ENCODE data around the gene VAV3.
A peak's percentile ranks its signal among the peaks of the same experiment; 100 is the strongest.
"Not testable (repeated sequence)": the region's sequence is repeated elsewhere in the genome, so short reads cannot be mapped to it uniquely, and the experiment has no call there.

The VAV3 gene

DNA sequence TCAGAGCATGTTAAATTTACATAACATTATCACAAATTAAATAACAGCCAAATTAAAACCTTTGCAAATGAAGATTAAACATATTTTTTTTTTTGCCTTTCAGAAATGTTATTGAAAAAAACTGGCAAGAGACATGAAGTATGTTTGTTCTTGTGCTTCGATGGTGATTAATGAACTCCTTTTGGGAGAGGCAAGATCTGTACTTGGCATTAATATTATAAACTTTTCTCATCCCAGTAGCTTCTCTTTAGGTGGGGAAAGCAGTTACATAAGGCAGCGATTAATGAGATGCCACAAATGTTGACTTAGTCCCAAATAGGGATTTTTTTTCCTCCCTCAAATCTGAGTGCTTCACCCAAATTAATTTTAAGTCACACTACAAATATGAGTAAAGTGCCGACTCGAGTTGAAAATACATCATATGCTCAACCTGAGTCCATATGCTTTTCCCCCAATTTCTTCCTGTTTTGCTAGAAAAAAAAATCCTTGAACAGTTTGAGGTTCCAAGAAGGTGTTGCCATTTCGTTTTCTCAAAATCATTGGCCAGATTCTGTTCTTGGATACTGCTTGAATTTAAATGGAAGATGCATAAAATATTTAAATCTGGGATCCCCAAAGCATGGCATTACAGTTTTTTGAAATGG, 294.5 kb downstream of the VAV3 start:
- no peak for DNase-seq

DNA sequence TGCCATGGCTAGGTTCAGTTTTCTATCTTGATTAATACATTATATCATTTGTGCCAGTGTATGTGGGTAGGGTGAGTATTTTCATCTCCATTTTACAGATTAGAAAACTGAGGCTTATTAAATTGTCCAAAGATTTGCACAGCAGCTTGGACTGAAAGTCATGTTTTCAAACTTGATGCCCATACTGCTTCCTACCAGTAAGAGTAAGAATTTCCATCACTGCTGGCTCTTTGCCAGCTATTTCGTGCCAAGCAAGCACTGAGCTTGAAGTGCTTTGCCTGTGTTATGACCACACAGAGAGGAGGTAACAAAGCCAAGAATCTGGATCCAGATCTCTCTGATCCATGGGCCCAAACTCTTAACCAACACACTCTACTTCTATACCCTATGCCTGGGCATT, 295.0 kb downstream of the VAV3 start:
- peak; percentile 6 for DNase-seq

DNA sequence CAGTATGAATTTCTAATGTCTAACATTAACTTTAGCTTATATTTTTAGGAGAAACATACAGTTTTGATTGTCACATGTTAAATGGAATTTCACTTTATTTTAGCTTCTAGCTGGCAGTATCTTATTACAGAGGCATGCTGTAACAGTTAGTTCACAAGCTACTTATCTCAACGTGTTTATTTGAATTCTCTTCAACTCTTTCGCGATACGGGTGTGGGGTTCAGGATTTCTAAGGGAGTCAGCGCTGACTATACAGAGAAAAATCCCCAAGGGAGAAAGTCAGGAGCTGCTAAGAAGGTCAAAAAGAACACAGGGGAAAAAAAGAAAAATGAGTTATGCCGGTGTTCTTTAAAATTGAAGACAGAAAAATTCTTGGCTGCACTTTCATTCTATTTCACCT, 296.2 kb downstream of the VAV3 start:
- DNase-seq: no peak

DNA sequence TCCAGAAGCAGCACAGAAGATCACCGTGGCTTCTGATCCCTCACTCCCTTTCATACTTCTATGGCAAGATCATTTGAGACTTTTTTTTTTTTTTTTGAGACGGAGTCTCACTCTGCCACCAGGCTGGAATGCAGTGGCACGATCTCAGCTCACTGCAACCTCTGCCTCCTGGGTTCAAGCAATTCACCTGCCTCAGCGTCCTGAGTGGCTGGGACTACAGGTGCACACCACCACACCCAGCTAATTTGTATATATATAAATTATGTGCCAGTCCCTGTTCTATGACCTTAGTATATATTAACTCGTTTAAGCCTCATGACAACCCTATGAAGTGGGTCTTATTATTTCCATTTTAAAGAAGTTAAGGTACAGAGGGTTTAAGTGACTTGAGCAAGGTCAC, 298.5 kb downstream of the VAV3 start:
- DNase-seq: no peak

DNA sequence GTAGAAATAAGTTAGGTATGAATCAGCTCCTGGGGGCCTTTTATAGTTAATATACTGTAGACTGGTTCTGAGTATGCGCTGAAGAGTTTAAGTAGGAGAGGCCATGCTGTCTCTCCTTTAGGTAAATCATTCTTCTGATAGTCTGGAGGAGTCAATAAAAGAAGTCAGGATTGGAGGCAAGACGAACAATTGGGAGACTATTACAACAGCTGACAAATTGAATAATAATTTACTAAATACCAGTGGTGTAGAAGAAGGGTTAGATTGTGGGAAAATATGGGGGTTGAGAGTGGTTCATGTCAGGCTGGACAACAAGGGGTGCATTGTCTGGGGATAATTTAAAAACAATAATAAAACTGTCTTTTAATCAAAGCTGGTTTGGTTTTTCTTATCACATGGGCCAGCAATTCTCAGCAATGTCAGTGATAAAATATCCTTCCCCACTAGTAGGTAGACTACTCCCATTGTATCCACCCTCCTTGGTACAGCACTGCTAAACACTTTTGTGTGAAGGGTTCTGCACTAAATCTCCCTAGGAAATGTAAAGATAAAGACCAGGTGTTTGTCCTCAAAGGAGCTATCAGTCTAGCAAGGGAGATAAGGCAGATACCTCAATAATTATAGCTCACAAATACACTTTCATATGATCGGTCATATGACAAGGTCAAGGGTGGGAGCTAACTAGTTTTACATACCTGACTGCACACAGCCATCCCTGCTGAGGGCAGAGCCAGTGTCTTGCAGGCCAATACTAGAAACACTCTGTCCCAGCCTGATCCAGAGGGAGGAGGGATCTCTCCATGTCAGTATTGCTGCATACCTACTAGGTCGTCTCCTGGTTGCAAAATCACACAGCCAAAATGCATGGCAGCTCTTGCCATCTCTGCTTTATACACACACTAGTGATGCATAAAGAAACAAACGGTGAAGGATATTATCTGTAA, 299.7 kb downstream of the VAV3 start:
- DNase-seq: no peak

DNA sequence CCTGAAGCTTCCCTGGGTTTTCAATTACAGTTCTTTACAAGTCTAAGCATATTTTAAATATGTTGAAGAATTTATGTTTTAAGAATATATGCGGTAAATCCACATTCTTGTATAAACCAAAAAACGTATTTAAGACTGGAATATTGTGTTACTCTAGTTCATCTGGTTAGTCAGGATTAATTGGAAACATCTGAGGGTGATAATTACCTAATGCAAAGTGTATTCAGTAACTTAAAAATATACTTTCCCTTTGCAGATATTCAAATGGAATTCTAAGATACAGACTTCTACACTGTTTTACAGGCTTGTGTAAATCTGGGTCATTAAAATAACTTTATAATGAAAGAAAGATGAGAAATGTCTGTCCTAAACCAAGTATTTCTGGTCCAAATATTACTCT, 302.0 kb downstream of the VAV3 start:
- DNase-seq: no peak

DNA sequence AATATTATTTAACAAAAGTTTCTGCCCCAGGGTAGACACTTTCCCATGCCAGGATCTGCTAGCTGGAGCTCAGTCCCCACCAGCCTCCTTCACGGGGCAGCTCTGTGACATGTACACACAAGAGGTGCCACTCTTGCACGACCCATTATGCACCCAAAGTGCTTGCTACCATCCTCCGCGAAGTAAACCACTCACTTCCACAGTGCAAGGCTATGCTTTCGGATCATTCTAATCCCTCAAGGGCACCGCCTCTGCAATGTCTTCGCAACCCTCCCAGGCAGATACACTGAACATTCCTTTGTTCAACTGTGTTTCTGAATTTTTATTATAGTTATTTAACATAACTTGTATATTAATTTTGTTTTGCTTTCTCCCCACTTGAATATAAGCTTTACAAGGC, 303.8 kb downstream of the VAV3 start:
- DNase-seq: no peak

DNA sequence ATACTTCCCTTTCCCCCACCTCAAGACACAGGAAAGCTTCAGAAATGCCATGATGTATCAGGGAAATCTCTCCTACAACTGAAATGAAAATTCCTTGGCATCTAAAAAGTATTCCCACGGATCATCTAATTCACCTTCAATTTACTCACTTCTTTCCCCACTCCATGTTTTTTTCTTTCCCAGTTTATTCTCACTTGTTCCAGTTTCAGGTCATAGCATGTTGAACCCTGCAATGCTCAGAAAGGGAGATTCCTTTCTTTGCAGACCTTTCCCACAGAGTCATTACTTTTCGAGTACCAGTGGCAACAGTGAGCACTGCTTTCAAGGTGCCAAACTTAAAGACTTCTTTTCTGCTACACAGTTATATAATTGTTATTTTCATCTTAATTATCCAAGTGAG, 305.0 kb downstream of the VAV3 start:
- no peak for DNase-seq

DNA sequence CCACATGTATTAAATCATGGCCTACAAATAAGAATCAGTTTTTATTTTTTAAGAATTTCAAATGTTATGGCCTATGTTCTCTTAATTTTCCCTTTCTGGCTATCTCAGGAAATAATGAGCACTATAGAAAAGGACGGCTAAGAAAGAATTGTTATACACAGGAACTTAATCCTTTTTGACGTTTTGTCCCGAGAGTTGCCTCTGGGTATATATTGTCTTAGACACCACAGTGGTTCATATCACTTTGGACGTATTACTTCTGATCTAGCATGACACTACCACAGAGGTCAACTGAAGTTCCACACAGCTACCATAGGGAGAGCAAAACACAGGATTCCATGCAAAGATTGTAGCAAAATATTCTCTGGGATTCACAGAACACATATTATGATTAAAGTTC, 307.6 kb downstream of the VAV3 start:
- DNase-seq: no peak

DNA sequence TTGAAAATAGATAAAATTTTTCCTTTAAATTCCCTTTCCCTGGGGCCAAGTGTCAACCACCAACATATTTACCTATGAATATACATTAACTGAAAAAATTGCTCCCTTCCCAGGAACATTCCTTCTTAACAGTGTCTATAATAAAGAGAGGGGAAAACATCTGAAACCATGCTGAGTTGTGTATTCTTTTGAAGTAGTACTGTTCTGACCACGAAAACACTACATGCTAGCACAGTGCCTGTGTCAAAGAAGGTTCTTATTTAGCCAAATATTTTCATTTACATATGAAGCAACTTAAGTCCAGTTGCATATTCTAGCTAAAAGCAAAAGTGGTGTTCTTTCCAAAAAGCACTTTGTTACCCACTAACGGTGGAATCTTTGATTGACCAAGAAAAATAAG, 311.2 kb downstream of the VAV3 start:
- DNase-seq: no peak

DNA sequence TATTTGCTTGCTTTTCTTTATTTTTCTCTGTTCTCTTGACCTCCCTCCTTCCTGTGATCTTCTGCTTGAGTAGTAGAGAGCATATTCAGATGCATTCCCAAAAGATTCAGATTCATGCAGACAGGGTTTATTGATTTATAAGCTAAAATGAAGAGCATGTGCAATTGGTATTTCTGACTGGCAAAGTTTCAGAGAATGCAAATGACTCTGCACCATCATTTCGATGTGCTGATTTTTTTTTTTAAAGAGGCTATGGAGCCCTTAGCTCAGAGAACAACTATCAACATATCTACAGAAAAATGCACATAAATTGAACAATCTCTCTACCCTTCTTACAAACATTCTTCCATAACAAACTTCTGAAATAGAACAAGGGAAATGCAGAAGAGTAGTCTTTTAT, 312.0 kb downstream of the VAV3 start:
- no peak for DNase-seq

DNA sequence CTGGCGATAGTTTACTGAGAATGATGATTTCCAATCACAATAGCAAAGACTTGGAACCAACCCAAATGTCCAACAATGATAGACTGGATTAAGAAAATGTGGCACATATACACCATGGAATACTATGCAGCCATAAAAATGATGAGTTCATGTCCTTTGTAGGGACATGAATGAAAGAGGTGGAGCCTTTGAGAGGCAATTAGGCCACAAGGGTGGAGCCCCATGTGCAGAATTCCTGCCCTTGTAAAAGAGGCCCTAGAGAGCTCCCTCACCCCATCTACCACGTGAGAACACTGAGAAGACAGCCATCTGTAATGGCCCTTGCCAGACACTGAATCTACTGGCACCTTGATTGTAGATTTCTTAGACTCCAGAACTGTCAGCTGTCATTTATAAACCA, 314.2 kb downstream of the VAV3 start:
- DNase-seq: not testable (repeated sequence)

DNA sequence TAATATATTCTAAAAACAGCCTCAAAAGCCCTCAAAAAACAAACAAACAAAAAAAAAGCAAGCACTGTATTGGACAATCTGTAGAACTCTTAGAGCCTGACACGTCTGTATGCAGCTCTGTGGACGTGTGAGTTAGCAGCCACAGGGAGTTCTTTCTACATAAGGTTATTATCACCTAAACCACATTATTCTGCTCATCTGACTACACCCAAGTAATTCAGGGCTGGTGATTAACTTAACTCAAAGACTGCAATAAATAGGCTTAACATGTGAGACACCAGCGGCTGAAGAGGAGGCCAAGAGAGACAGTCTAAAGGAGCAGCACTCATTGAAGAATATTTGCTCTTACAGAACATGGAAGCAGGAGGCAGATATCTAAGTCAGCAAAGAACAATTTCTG, 316.0 kb downstream of the VAV3 start:
- no peak for DNase-seq

DNA sequence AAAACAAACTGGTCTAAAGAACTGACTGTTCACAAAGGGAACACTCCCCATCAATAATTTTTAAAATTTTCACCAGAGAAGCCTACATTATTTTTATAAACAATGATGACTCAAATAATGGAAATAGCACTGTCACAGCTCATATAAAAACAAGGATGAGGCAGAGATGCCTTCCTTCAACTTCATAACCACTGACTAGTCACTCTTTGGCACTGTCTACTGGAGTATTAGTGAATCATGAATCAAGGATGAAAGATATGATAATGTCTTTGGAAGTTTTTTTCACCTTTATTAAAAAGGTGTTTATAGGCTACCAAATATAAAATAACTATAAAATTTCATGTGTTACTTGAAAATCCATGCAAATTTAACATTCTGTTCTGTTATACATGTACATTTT, 316.9 kb downstream of the VAV3 start:
- DNase-seq: no peak

DNA sequence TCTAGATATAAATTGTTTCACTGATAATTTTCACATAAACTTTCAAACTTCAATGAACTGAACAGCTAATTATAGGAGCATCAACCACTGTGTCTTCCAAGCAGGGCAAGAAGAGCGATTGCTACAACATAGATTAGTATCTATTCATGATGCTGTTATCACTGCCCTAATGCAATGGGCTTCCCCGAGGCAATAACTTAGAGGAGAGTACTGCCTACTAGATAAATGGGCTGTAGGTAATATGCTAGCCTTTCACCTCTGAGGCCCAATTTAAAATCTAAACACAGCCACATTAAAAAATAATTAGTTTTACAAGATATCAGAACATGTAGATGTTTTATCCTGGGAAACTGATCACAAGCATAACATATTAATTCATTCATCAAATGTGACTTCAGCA, 318.0 kb downstream of the VAV3 start:
- no peak for DNase-seq

DNA sequence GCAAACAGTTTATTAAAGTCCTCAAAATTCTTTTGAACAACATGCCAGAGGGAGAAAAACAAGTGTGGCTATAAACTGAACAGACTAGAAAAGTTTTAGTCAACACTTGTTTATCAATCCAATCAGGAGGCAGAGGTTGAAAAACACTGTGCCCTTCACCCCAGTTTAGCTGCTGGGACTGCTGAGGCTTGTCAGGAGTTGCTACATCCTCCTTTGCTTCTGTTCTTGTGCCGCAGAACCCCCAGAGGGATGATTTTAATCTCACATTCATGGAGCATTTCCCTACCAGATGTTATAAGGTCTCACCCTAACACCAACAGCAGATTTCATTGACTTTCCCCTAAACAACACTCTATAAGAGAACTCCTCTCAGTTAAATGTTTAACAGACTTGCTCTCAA, 321.2 kb downstream of the VAV3 start:
- DNase-seq: no peak

DNA sequence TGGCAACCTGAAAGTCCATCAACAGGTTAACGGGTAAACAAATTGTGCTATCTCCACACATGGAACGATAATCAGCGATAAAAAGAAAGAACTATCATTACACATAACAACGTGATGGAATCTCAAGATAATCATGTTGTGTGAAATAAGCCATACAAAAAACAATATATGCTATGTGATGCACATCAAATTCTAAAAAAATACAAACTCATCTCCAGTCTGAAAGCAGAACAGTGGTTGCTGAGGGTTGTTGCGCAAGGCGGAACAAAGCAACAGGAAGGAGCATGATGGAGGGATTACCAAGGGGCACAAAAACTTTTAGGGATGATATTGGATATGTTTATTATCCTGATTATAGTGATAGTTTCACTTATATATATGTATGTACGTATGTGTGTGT, 324.8 kb downstream of the VAV3 start:
- DNase-seq: no peak

DNA sequence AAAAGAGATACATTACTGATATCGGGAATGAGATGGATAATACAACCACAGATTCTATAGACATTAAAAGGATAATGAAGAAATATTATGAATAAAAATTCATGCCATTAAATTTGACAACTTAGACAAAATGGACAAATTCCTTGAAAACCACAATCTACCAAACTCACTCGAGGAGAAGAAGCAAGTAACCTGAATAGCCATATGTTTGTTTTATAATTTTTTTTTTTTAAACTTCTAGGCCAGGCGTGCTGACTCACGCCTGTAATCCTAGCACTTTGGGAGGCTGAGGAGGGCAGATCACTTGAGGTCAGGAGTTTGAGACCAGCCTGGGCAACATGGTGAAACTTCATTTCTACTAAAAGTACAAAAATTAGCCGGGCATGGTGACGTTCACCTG, 327.9 kb downstream of the VAV3 start:
- no peak for DNase-seq

DNA sequence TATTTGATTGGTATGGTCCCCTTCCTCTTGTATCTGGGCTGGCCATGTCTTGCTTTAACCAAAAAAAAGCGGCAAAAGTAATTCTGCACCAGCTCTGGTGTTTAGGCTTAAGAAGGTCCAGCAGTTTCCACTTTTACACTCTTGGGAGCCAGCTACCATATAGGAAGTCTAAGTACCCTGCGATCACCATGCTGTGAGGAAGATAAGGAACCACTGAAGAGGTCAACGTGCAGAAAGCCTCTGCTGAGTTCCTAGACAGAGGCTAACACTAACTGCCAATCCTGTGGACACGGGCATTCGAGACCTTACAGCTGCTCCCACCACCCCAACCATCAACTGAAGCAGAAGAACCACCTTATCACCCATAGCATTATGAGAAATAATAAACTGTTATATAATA, 331.4 kb downstream of the VAV3 start:
- DNase-seq: no peak

DNA sequence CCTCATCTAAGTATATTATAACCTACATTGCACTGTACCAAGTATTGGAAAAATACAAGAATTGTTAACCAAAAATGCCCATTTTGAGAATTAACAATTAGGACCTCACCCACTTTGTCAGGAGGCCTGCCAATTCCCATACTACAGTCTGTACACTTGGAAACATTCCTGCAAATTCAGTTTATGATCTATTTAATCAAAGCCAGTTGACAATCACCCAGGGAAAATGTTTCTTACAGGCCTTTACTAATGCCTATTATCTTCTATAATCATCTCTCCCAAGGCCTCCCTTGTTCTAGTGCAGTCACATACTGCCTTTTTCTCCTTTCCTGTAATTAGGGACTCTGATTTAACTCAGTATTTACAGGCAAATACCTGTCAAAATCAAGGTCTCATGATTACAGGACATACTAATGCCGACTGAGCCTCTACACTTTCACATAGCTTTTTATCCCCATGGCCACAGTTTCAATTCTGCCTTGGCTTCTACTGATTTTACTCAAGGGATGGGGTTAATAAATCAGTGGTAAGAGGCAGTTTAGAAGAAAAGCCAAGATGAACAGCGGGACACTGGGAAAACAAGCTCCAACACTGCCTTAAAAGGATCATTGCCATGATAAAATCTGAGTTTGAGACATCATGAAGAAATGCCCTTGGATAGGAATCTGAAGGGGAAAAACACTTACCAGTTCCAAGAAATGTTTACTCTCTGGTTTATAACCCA, 338.7 kb downstream of the VAV3 start:
- no peak for DNase-seq

DNA sequence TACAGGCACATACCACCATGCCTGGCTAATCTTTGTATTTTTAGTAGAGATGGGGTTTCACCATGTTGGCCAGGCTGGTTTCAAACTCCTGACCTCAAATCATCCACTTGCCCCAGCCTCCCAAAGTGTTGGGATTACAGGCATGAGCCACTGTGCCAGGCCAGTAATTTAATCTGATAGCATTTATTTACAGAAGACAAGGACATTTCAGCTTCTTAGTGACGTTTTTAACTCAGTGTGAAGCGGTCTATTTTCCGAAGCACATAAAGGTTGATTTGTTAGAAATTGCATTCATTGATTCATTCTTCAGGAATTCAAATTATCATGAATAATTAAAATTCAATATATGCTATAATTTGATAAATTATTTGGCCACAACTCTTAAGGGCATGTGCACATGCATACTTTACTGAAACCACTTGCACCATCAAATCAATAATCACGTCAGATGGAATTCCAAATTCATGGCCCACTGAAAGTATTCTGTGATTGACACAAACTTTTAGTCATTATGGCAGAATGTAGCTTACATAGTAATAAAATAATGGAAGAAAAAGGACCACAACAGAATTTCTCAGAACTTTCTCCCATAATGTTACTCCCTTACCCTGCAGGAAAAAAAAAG, 339.5 kb downstream of the VAV3 start:
- no peak for DNase-seq

DNA sequence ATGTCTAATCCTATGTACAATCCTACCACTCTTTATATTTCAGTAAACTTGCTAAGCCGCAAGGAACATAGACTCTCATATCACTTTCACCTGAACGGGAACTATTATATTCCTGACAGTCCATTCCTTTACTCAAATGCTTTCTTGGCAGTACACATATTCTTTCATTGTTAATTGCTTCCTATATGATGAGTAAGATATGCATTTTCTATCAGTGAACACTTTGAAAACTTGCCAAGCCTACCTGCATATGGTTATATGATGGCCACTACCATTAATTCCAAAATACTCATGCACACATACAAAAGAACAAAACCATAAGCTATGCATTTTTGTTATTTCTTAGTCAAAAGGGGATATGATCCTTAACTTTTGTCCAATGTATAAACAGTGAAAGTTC, 341.5 kb downstream of the VAV3 start:
- no peak for DNase-seq

DNA sequence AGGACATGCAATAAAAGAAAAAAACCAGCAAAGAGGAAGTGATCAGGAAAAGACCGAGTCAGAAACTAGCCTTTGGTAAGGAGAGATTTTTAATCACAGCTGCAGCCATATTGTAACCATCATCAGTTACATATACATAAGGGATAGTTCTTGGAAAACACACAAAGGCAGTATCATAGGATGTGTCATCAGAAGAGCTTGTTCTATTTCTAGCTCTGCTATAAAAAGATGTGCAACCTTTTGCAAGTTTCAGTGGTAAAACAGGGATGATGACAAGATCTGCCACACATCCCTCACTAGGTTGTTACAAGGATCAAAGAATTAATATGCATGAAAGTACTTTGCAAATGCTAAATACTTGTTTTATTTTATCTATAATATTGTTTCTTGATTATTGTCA, 342.0 kb downstream of the VAV3 start:
- DNase-seq: no peak

DNA sequence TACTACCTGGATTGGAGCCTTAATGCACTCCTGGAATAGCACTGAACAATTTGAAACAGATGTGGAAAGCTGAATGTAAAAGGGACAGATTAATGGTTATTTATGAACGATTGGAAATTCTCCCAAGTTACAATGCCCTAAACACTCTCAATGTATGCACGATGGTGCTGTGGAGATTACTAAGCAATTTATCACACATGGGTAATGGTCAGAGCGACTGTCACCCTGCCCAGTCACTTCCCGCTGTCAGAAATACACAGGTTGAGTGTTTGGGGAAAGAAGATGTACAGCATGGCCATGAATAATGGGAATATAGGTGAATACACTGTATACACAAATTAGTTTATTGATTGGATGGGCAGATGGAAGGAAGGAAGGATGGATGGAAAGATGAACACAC, 342.4 kb downstream of the VAV3 start:
- DNase-seq: no peak
